OCI-LY3 (cell line): ENCODE measurements around the gene OPHN1.
A peak's percentile ranks its signal among the peaks of the same experiment; 100 is the strongest.

Experiments used
- H2AFZ ChIP-seq: fragments of 200-600, 300-600 bp; shearing (Covaris generic); 2 replicates; pipeline ENCODE4 v1.6.0; 2014; ENCODE audit warnings: antibody characterized with exemption, low read depth, low read length
- H3K27ac ChIP-seq: fragments of 200-600, 300-600 bp; sonication (generic); 2 replicates; pipeline ENCODE4 v1.5.1; 2014; ENCODE audit warnings: mild to moderate bottlenecking, low read length, moderate library complexity, mixed read lengths
- H3K27me3 ChIP-seq: fragments of 200-600, 300-600 bp; sonication (generic); 2 replicates; pipeline ENCODE4 v1.6.1; 2014; ENCODE audit warnings: low read depth, low read length, mixed read lengths
- H3K36me3 ChIP-seq: fragments of 200-600, 300-600 bp; sonication (generic); replicated peaks from 2 replicates; pipeline ENCODE3; 2014; ENCODE audit warnings: low read depth, low read length, mixed read lengths
- H3K4me1 ChIP-seq: fragments of 300-600, 200-600 bp; sonication (generic); 2 replicates; pipeline ENCODE4 v1.6.1; 2014; ENCODE audit warnings: low read length, mixed read lengths
- H3K4me2 ChIP-seq: fragments of 200-600, 300-600 bp; sonication (generic); 2 replicates; pipeline ENCODE4 v1.6.1; 2014; ENCODE audit warnings: low read length, mixed read lengths
- H3K4me3 ChIP-seq: fragments of 300-600, 200-600 bp; sonication (generic); 2 replicates; pipeline ENCODE4 v1.5.1; 2014; ENCODE audit warnings: antibody characterized with exemption, mild to moderate bottlenecking, low read length, moderate library complexity
- H3K79me2 ChIP-seq: fragments of 300-600, 200-600 bp; shearing (Covaris generic); 2 replicates; pipeline ENCODE4 v1.6.1; 2014; ENCODE audit warnings: mild to moderate bottlenecking, low read length, mixed read lengths
- H3K9ac ChIP-seq: fragments of 300-600, 200-600 bp; shearing (Covaris generic); 2 replicates; pipeline ENCODE4 v1.6.0; 2014; ENCODE audit warnings: mild to moderate bottlenecking, low read length, moderate library complexity
- H3K9me3 ChIP-seq: fragments of 200-600, 300-600 bp; shearing (Covaris generic); 2 replicates; pipeline ENCODE4 v1.6.1; 2014; ENCODE audit warnings: low read length, mixed read lengths; ENCODE audit not compliant: insufficient read depth
- H4K20me1 ChIP-seq: fragments of 200-600, 300-600 bp; sonication (generic); 2 replicates; pipeline ENCODE4 v1.6.1; 2016; ENCODE audit warnings: low read length, mixed read lengths; ENCODE audit not compliant: insufficient read depth
- CTCF ChIP-seq: fragments of 200-600, 300-600 bp; sonication (generic); IDR thresholded peaks from 2 replicates; pipeline ENCODE4 v1.5.1; 2014; ENCODE audit warnings: antibody characterized with exemption, low read length, low read depth
- EZH2phosphoT487 ChIP-seq: fragments of 200-600 bp; shearing (Covaris generic); IDR thresholded peaks from 2 replicates; pipeline ENCODE4 v1.6.1; 2018; ENCODE audit warnings: antibody characterized with exemption, mixed run types, low read depth

Gene OPHN1

GRCh38 chrX:68249401-68249831 lies 183.9 kb downstream of the OPHN1 start:
- H3K36me3 ChIP-seq = no peaks in the 10 kb centered on the region
- TF ChIP-seq CTCF (no peak), EZH2phosphoT487 (no peak)
- no peak overlapping the region for H3K9ac ChIP-seq
- H3K4me3 ChIP-seq = no peak overlapping the region
- no peaks in the 10 kb centered on the region for H3K4me1 ChIP-seq
- H3K4me2 ChIP-seq = no peak overlapping the region
- H4K20me1 ChIP-seq = no peaks in the 10 kb centered on the region
- no peaks in the 10 kb centered on the region for H3K79me2 ChIP-seq
- no peaks in the 10 kb centered on the region for H3K27me3 ChIP-seq
- no peaks in the 10 kb centered on the region for H3K9me3 ChIP-seq
- H3K27ac ChIP-seq = no peak overlapping the region
- no peak overlapping the region for H2AFZ ChIP-seq

DNA sequence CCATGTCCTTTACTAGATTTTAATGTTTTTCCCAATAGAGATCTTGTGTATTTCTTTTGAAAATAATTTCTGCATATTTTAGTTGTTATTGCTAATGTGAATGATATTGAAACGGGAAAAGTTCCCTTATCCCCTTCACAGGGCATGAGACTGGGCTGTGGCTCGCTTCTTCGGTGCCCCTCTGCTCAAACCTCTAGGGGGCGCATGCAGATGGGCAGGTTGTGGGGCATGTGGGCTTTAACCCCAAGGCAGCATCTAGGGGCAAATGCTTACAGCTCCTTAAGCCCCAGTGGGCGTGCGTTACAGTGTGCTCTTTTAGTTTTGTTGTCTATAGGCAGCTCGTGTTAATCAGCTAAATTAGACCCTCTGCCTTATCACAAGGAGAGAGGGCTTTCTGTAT lies 194.7 kb downstream of the OPHN1 start:
- H3K27me3 ChIP-seq = no peaks in the 10 kb centered on the region
- H3K27ac ChIP-seq = no peak overlapping the region
- no peaks in the 10 kb centered on the region for H4K20me1 ChIP-seq
- H3K36me3 ChIP-seq = no peaks in the 10 kb centered on the region
- H3K9ac ChIP-seq = no peak overlapping the region
- H3K79me2 ChIP-seq = no peaks in the 10 kb centered on the region
- no peak overlapping the region for H3K4me2 ChIP-seq
- no peaks in the 10 kb centered on the region for H3K9me3 ChIP-seq
- no peak overlapping the region for H2AFZ ChIP-seq
- H3K4me3 ChIP-seq = no peak overlapping the region
- peak; percentile 51 for TF ChIP-seq CTCF
- TF ChIP-seq EZH2phosphoT487 = no peak
- no peaks in the 10 kb centered on the region for H3K4me1 ChIP-seq

DNA sequence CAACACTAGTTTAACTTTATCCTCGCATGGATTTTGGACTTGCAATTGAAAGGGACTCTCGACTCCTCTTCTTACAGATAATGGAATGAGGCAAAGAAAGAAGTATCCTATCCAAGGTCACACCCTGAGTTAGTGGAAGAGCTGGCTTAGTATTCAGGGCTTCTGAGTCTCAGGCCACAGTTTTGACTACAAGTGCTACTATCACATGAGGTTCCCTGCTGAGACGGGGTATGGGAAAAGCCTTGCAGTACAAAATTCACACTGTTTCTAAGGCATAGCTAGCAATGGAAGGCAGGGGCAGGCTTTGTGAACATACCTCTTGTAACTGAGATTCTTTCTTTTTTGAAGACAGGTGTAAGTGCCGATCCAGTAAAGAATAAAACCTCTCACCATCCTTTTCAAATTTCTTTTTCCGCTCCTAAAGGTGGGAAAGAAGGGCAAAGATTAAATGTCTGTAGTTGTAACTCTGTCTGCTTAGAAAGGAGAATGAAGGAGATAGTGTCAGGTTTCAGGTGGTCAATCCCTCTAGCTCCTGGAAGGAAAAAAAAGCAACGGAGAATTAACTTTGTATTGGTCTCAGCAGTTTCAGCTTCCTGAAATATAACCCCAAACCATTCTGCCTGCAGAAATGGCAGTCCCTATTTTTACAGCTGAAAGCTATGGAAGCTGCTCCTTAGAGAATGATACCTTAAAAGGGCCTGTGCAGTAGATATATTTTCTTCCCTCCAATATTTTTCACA lies 199.0 kb downstream of the OPHN1 start:
- no peak overlapping the region for H3K9ac ChIP-seq
- no peak overlapping the region for H2AFZ ChIP-seq
- H3K4me2 ChIP-seq = no peak overlapping the region
- H3K4me1 ChIP-seq = no peaks in the 10 kb centered on the region
- H4K20me1 ChIP-seq = no peaks in the 10 kb centered on the region
- no peak overlapping the region for H3K27ac ChIP-seq
- H3K36me3 ChIP-seq = no peaks in the 10 kb centered on the region
- no peaks in the 10 kb centered on the region for H3K27me3 ChIP-seq
- H3K4me3 ChIP-seq = no peak overlapping the region
- no peaks in the 10 kb centered on the region for H3K9me3 ChIP-seq
- H3K79me2 ChIP-seq = no peaks in the 10 kb centered on the region
- TF ChIP-seq CTCF (no peak), EZH2phosphoT487 (no peak)

- H3K9ac ChIP-seq = no peak overlapping the region
- H4K20me1 ChIP-seq = no peaks in the 10 kb centered on the region
- no peak overlapping the region for H3K4me2 ChIP-seq
- H3K4me3 ChIP-seq = no peak overlapping the region
- no peak for TF ChIP-seq EZH2phosphoT487
- no peak for TF ChIP-seq CTCF
- H3K4me1 ChIP-seq = no peaks in the 10 kb centered on the region
- no peaks in the 10 kb centered on the region for H3K9me3 ChIP-seq
- no peak overlapping the region for H2AFZ ChIP-seq
- H3K36me3 ChIP-seq = no peaks in the 10 kb centered on the region
- no peak overlapping the region for H3K27ac ChIP-seq
- no peaks in the 10 kb centered on the region for H3K79me2 ChIP-seq
- no peaks in the 10 kb centered on the region for H3K27me3 ChIP-seq
Measured at GRCh38 chrX:68232206-68232605, 201.1 kb downstream of the OPHN1 start.
